ENCODE measurements around the gene HSH2D. TPM values are rescaled to one million over a fixed set of nuclear protein-coding genes. Genes with fewer than 3 reads are reported as not detected.

Gene HSH2D
- total and polyA plus RNA-seq, 9 of the 15 experiments (the other 6 are each of a cell fraction or from before 2014, with no cell fraction given): 0.03 to 1.1 (median 0.35) TPM; not detected in 1

GRCh38 chr19:16153582-16154336 lies 10.3 kb downstream of the HSH2D start:
- peak; percentile 100 for FAIRE-seq
- H3K9ac ChIP-seq (ENCODE audit: insufficient read depth in 1 of 2, low read depth in 2 of 2, low read length in 2 of 2): no peak overlapping the region
- 3% methylated on average over 10 of the region's 11 CpGs for WGBS (ENCODE audit: insufficient coverage, low coverage, missing lambda C conversion rate)
- H3K4me2 ChIP-seq (ENCODE audit: insufficient read depth, low read length): peak overlapping the region; percentile 50
- no peaks in the 10 kb centered on the region for H3K79me2 ChIP-seq (ENCODE audit: control insufficient read depth, insufficient read depth, low read length)
- peak; percentile 87 for ATAC-seq
- DNase-seq (ENCODE audit: extremely low read depth in 1 of 4, low spot score in 3 of 4): peak; percentile 61 to 87 (median 72)
- H3K4me1 ChIP-seq (replicated peaks in 1 of 2; ENCODE audit: control insufficient read depth in 2 of 2, insufficient read depth in 2 of 2, low read length in 2 of 2): peaks cover 13 to 15% of the 10 kb centered on the region in 2 experiments; a peak in 4 of 5 replicates
- no peaks in the 10 kb centered on the region for H3K9me3 ChIP-seq (replicated peaks; ENCODE audit: control insufficient read depth, insufficient read depth, low read depth, low read length)
- TF ChIP-seq C11orf30 (IDR thresholded peaks at IDR 0.05; ENCODE audit: low read depth) (peak; percentile 48), STAT5B (CRISPR knock-in tag; IDR thresholded peaks at IDR 0.05) (no peak), IFI16 (CRISPR knock-in tag; IDR thresholded peaks at IDR 0.05) (no peak), MAFK (IDR thresholded peaks at IDR 0.05; ENCODE audit: low read length) (peak; percentile 22; the same call in 1 of the 2 replicates), USF1 (CRISPR knock-in tag; IDR thresholded peaks at IDR 0.05) (no peak), ZNF232 (CRISPR knock-in tag; IDR thresholded peaks at IDR 0.05) (no peak), BHLHE40 (IDR thresholded peaks at IDR 0.05; ENCODE audit: low read length) (peak; percentile 87), MIER1 (IDR thresholded peaks at IDR 0.05; ENCODE audit: low read depth) (peak; percentile 84), CBFA2T3 (IDR thresholded peaks at IDR 0.05) (no peak), ZBTB49 (CRISPR knock-in tag; IDR thresholded peaks at IDR 0.05; ENCODE audit: borderline replicate concordance) (no peak), ZNF316 (IDR thresholded peaks at IDR 0.05) (peak; percentile 70), NRF1 (conservative IDR thresholded peaks at IDR 0.05 in 1 of 2, IDR thresholded peaks at IDR 0.05 in 1 of 2) (peak; percentile 67), SRF (CRISPR knock-in tag; IDR thresholded peaks at IDR 0.05) (peak in 1 of 2 experiments; percentile 93; a peak in 3 of 4 replicates)
- H3K27ac ChIP-seq (ENCODE audit: extremely low read depth, low read depth, low read length): no peak overlapping the region; the same call in 2 of the 3 replicates
- ChIA-PET POLR2A (interaction anchor here (0.7 to 1.9 kb wide), 6 partner anchors 10 to 317 kb away, joined by 3 to 5 read pairs (median 4); partner anchors contain the start of gene HSH2D), CTCF (ENCODE audit: low intra/inter-chr PET ratio) (no interaction called here)
- BruUV-seq (replicated peaks): no TSS peak
- no peaks in the 10 kb centered on the region for H3K9me1 ChIP-seq (ENCODE audit: control insufficient read depth, insufficient read depth, low read length)
- peak overlapping the region; percentile 55; the same call in 1 of the 2 replicates for H2AFZ ChIP-seq (ENCODE audit: low read depth, low read length)
- H3K27me3 ChIP-seq (ENCODE audit: control insufficient read depth in 2 of 2, insufficient read depth in 2 of 2, low read length in 2 of 2): peaks cover 0 to 4% of the 10 kb centered on the region in 2 experiments; a peak in 1 of 5 replicates
- peaks cover 3% of the 10 kb centered on the region; the same call in 1 of the 2 replicates for H4K20me1 ChIP-seq (replicated peaks; ENCODE audit: control insufficient read depth, insufficient read depth, low read length)
- H3K36me3 ChIP-seq (ENCODE audit: control insufficient read depth, insufficient read depth, low read length): no peaks in the 10 kb centered on the region
- H3K4me3 ChIP-seq: no peak overlapping the region
- intact Hi-C loops (cut with micrococcal nuclease) (loop anchor here (5.0 kb wide), 1 partner anchor 41 kb away; the partner anchor contains the start of gene RAB8A), in situ Hi-C loops (cut with MboI) (no loop called here)

All from K562 (cell line).